Subcutaneous adipose tissue (tissue), 4 donors: Measurements from ENCODE around the gene AHSG. TPM values are rescaled to one million over a fixed set of nuclear protein-coding genes. Genes with fewer than 3 reads are reported as not detected.

ENCODE experiments used
- CTCF ChIP-seq: fragments of 450-650 bp; IDR thresholded peaks from one replicate; pipeline ENCODE4 v1.5.1; 2016; ENCODE audit warnings: low read depth, mild to moderate bottlenecking, control low read depth, antibody characterized with exemption, moderate library complexity
- total RNA-seq, 4 donors: library from RNA; depleted of rRNA; stranded (reverse); fragments of >200 nt; gene quantifications; one replicate each; pipeline ENCODE4 v1.1.0, GENCODE V29; 2016

Gene AHSG
- total RNA-seq, 4 donors from 2014 or later = not detected

GRCh38 chr3:186588632-186589031, 24.2 kb upstream of the AHSG start:
- no peak for TF ChIP-seq CTCF

- TF ChIP-seq CTCF = no peak
Observed at GRCh38 chr3:186589121-186589520, 23.7 kb upstream of the AHSG start.

- no peak for TF ChIP-seq CTCF
Observed at GRCh38 chr3:186589856-186590579, 22.8 kb upstream of the AHSG start.

- no peak for TF ChIP-seq CTCF
Observed at GRCh38 chr3:186590580-186591295, 22.1 kb upstream of the AHSG start.

DNA sequence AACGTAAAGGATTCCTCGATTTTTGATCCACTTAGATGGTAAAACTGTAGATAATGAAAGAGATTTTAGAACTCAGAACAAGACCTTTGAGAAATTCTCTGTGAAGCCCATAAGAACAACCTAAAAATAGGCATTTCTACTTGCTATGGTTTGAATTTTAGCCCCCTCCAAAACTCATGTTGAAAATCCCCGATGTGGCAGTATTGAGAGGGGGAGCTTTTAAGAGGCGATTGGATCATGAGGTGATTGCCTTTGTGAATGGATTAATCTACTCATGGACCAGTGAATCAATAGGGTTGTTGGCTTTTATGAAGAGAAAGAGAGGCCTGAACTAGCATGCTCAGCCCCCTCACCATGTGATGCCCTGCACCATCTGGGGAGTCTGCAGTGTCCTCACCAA, 20.2 kb upstream of the AHSG start:
- no peak for TF ChIP-seq CTCF

DNA sequence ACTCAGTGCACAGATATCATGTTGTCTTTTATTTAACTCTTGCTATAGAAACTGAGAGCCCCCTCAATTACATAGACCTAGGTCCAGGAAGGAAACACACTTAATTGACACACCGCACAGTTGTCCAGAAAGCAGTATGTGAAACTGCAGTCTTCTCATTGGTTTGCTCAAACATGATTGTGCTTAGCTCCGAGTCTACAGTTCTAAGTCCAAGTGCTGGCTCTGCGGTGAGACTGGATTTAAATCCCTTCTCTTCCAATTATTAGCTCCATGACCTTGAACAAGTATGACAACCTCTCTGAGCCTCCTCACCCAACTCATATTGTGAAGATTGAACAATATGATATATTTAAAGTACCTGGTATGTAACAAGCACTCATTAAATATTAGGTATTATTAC, 19.0 kb upstream of the AHSG start:
- TF ChIP-seq CTCF = no peak

DNA sequence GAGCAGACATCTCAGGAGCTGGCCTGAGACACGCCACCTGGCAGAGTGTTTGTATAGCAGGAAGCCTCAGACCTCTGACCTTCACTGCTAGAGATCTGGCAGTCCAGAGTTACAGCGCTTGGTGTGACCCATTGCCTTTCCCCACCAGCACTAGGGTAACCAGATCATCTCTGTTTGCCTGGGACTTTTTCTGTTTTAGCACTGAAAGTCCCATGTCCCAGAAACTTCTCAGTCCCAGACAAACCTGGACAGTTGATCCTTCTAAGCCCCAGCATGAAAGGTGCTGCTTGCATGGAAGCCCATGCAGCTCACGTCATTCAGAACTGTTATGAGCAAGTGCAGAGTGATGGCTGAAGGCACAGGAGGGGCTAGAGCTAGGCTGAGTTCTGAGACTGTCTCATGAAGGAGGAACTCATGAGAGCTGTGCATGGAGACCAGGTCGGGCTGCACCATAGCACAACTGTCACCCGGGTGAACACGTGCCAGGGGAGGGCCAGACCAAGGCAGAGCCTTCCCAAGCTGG, 18.2 kb upstream of the AHSG start:
- no peak for TF ChIP-seq CTCF
